Choroid plexus epithelial cell (primary cell): Measurements from ENCODE around the gene PEPD.

Source experiments
- DNase-seq: peaks from one replicate; pipeline ENCODE4 v3.0.0-alpha.2; 2010; ENCODE audit warnings: low read depth
- H3K4me3 ChIP-seq: 2 replicates; pipeline ENCODE4 v1.5.1; 2011; ENCODE audit warnings: low read depth, mild to moderate bottlenecking, control low read depth, low read length, moderate library complexity
- TF ChIP-seq, protein P1 (sequence below): conservative IDR thresholded peaks from 2 replicates; pipeline ENCODE4 v1.5.1; 2011; ENCODE audit warnings: low read depth, mild to moderate bottlenecking, control low read depth, inconsistent platforms, low read length, moderate library complexity

Gene PEPD

GRCh38 chr19:33399081-33399744 lies 122.4 kb downstream of the PEPD start:
- no peak overlapping the region for H3K4me3 ChIP-seq
- no peak for DNase-seq
- TF ChIP-seq, protein P1, sequence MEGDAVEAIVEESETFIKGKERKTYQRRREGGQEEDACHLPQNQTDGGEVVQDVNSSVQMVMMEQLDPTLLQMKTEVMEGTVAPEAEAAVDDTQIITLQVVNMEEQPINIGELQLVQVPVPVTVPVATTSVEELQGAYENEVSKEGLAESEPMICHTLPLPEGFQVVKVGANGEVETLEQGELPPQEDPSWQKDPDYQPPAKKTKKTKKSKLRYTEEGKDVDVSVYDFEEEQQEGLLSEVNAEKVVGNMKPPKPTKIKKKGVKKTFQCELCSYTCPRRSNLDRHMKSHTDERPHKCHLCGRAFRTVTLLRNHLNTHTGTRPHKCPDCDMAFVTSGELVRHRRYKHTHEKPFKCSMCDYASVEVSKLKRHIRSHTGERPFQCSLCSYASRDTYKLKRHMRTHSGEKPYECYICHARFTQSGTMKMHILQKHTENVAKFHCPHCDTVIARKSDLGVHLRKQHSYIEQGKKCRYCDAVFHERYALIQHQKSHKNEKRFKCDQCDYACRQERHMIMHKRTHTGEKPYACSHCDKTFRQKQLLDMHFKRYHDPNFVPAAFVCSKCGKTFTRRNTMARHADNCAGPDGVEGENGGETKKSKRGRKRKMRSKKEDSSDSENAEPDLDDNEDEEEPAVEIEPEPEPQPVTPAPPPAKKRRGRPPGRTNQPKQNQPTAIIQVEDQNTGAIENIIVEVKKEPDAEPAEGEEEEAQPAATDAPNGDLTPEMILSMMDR: no peak

DNA sequence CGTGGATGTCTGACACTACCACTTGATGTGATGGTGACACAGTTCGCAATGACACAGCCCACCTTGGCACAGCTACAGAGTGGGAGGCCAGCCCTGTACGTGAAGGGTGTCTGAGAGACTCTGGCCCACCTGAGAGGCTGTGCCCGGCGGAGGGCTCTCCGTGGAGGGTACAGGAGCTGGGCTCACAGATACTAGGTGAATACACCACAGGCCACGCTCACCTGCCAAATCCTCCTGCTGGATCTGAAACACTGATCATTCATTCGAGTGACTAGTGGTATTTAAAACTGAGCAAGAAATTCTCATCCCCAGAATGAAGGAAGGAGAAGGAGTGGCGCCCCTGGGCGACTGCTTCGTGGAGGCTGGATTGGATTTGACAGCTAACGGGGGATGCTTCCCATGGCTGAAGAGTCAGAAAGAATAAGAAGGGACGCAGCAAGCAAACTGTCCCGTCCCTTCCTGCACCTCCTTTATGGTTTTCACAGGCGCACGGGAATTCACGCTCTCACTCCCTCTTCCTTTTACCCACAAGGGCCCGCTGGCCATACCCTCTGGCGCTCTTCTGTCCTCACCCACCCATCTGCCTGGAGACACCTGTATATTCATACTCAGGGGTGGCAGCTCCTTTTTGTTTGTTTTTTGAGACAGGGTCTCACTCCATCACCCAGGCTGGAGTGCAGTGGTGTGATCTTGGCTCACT lies 123.1 kb downstream of the PEPD start:
- no peak for DNase-seq
- H3K4me3 ChIP-seq: no peak overlapping the region
- TF ChIP-seq, protein P1: no peak

GRCh38 chr19:33397536-33398360 lies 123.8 kb downstream of the PEPD start:
- DNase-seq: peak; percentile 41
- TF ChIP-seq, protein P1: peak; percentile 59
- H3K4me3 ChIP-seq: no peak overlapping the region

- TF ChIP-seq, protein P1: no peak
- H3K4me3 ChIP-seq: no peak overlapping the region
- no peak for DNase-seq
Observed at GRCh38 chr19:33396701-33397535, 124.7 kb downstream of the PEPD start.

DNA sequence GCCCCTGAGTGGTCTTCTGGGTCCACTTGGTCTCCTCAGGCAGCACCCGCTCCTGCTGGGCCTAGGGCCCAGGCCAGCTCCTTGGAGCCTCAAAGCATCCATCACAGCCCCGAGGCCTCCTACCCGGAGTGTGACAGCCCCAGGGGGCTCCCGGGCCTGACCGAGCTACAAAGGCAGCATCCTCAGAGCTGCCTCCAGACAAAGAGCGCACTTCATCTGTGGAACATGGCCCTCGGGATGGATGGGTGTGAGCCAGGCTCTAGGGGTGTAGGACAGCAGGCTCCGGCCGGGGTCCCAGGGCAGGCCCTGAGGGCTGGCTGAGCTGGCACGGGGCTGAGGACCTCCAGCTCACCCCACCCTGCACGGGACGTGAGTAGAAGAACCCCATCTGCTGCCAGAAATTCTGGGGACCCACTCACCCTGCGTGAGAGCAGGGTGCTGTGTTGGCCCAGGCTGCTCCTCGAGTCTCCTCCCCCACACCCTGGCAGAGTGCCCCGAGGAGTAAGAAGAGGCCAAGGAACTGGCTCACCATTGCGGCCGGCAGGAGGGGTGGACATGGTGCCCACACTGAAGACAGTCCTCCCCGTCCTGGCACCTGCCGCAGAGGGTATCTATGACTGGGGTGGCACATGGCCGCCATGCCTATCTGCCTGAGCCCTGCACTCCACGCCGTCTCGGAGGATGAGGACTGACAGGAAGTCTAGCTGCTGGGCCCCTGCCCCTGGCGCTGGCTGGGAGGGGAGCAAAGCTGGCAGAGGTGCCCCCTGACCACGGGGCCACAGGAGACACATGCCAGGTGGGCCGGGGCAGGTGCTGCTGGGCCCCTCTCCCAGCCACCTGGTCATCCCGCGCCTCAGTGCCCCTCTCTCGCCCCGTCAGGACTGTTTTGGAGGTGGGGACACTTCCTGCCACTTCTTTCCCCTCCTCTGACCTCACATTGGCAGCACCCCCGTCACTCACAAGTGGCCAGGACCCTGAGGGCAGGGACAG lies 125.7 kb downstream of the PEPD start:
- TF ChIP-seq, protein P1: no peak
- DNase-seq: no peak

More for the DNA sequence above, 125.7 kb downstream of the PEPD start:
- no peak overlapping the region for H3K4me3 ChIP-seq
